Fibroblast of lung (primary cell): ENCODE results near the gene PIEZO2. TPM values are rescaled to one million over a fixed set of nuclear protein-coding genes. Genes with fewer than 3 reads are reported as not detected.

Experiments
- DNase-seq, 2 donors: peaks; one replicate each; pipeline versions ENCODE4 v3.0.0 to v3.0.0-alpha.2; 2010; ENCODE audit warnings: low read depth in 2 of 2
- H2AFZ ChIP-seq: 2 replicates; pipeline ENCODE4 v1.5.1; 2012; ENCODE audit warnings: low read length, control low read depth, inconsistent platforms
- H3K27ac ChIP-seq: 2 replicates; pipeline ENCODE4 v1.5.1; 2011; ENCODE audit warnings: low read length, control low read depth; ENCODE audit not compliant: insufficient read depth
- H3K27me3 ChIP-seq: 2 replicates; pipeline ENCODE4 v1.5.1; 2011; ENCODE audit warnings: mild to moderate bottlenecking, low read length; ENCODE audit not compliant: control insufficient read depth, insufficient read depth
- H3K36me3 ChIP-seq: 2 replicates; pipeline ENCODE4 v1.5.1; 2011; ENCODE audit warnings: low read length; ENCODE audit not compliant: control insufficient read depth, insufficient read depth
- H3K4me1 ChIP-seq: 2 replicates; pipeline ENCODE4 v1.5.1; 2011; ENCODE audit warnings: low read length; ENCODE audit not compliant: control insufficient read depth, insufficient read depth; ENCODE audit errors: extremely low read depth
- H3K4me2 ChIP-seq: 2 replicates; pipeline ENCODE4 v1.5.1; 2011; ENCODE audit warnings: low read length, control low read depth; ENCODE audit not compliant: insufficient read depth; ENCODE audit errors: extremely low read depth
- H3K4me3 ChIP-seq, 4 experiments: fragments of 200-600 bp in 1 of 4; sonication (generic) in 1 of 4; replicated peaks in 1 of 4; 2 replicates each; pipeline ENCODE4 v1.5.1; 2011 to 2016; ENCODE audit warnings: low read length in 4 of 4, low read depth in 3 of 4, mild to moderate bottlenecking in 3 of 4, control low read depth in 2 of 4, inconsistent platforms in 1 of 4, mixed read lengths in 1 of 4; ENCODE audit not compliant: insufficient read depth in 1 of 4; ENCODE audit errors: control extremely low read depth in 1 of 4
- H3K79me2 ChIP-seq: 2 replicates; pipeline ENCODE4 v1.5.1; 2012; ENCODE audit warnings: mild to moderate bottlenecking, low read length, inconsistent platforms; ENCODE audit not compliant: control insufficient read depth, insufficient read depth
- H3K9ac ChIP-seq: 2 replicates; pipeline ENCODE4 v1.5.1; 2011; ENCODE audit warnings: mild to moderate bottlenecking, low read length, control low read depth; ENCODE audit not compliant: insufficient read depth
- H3K9me3 ChIP-seq: 2 replicates; pipeline ENCODE4 v1.5.1; 2012; ENCODE audit warnings: low read depth, low read length; ENCODE audit not compliant: control insufficient read depth, insufficient read depth
- H4K20me1 ChIP-seq: 2 replicates; pipeline ENCODE4 v1.5.1; 2011; ENCODE audit warnings: low read length; ENCODE audit not compliant: control insufficient read depth, insufficient read depth; ENCODE audit errors: extremely low read depth
- CTCF ChIP-seq, 2 donors: IDR thresholded peaks in 1 of 2; conservative IDR thresholded peaks in 1 of 2; 1 replicate in 1 of 2; 2 replicates in 1 of 2; pipeline ENCODE4 v1.5.1; 2011 to 2012; ENCODE audit warnings: low read length in 2 of 2, control low read depth in 1 of 2, inconsistent platforms in 1 of 2, low read depth in 1 of 2, mild to moderate bottlenecking in 1 of 2
- EZH2 ChIP-seq: IDR thresholded peaks from 2 replicates; pipeline ENCODE4 v1.5.1; 2012; ENCODE audit warnings: low read length, control low read depth, mild to moderate bottlenecking; ENCODE audit errors: missing control alignments
- polyA plus RNA-seq, 2 donors: library from polyadenylated mRNA; depleted of rRNA in 1 of 2; stranded (reverse) in 1 of 2; unstranded in 1 of 2; fragments of >200 nt; gene quantifications; 2 replicates each; pipeline ENCODE4 v1.2.1, GENCODE V29; 2011 to 2012; ENCODE audit warnings: missing spikeins in 1 of 2
- total RNA-seq: library from RNA; depleted of rRNA; stranded (reverse); fragments of >200 nt; gene quantifications from 2 replicates; pipeline ENCODE4 v1.2.1, GENCODE V29; 2014

The PIEZO2 gene
- total and polyA plus RNA-seq, 2 donors (not counting 1 experiment from before 2014, with no cell fraction given) = 1.2 to 6.6 TPM

- H3K79me2 ChIP-seq = no peaks in the 10 kb centered on the region
These were observed 323.0 kb downstream of the PIEZO2 start for GRCh38 chr18:10826400-10826799.

GRCh38 chr18:10822456-10822855 lies 326.9 kb downstream of the PIEZO2 start:
- Histone ChIP-seq H2AFZ (no peak overlapping the region), H3K4me3 (no peak overlapping the region), H3K79me2 (no peaks in the 10 kb centered on the region), H3K9ac (no peak overlapping the region), H3K36me3 (no peaks in the 10 kb centered on the region), H3K9me3 (no peaks in the 10 kb centered on the region), H3K27me3 (no peaks in the 10 kb centered on the region), H3K4me1 (no peaks in the 10 kb centered on the region), H3K27ac (no peak overlapping the region), H3K4me2 (no peak overlapping the region), H4K20me1 (no peaks in the 10 kb centered on the region)
- peak in 1 of 2 donors; percentile 16 for DNase-seq
- TF ChIP-seq CTCF (conservative IDR thresholded peaks at IDR 0.05 in 1 of 2, IDR thresholded peaks at IDR 0.05 in 1 of 2; ENCODE audit: low read depth in 1 of 2, low read length in 2 of 2) = no peak
- TF ChIP-seq EZH2 = no peak

More at GRCh38 chr18:10826400-10826799, 323.0 kb downstream of the PIEZO2 start:
- Histone ChIP-seq H3K4me3 (no peak overlapping the region), H4K20me1 (no peaks in the 10 kb centered on the region), H3K9ac (no peak overlapping the region), H3K4me2 (no peak overlapping the region), H3K27ac (no peak overlapping the region), H3K4me1 (no peaks in the 10 kb centered on the region), H3K27me3 (no peaks in the 10 kb centered on the region), H3K36me3 (no peaks in the 10 kb centered on the region), H2AFZ (no peak overlapping the region), H3K9me3 (no peaks in the 10 kb centered on the region)
- DNase-seq = no peak
- TF ChIP-seq CTCF (conservative IDR thresholded peaks at IDR 0.05 in 1 of 2, IDR thresholded peaks at IDR 0.05 in 1 of 2; ENCODE audit: low read depth in 1 of 2, low read length in 2 of 2) (no peak), EZH2 (no peak)

GRCh38 chr18:10820681-10821080 lies 328.7 kb downstream of the PIEZO2 start:
- Histone ChIP-seq H2AFZ (no peak overlapping the region), H3K4me2 (no peak overlapping the region), H3K27me3 (no peaks in the 10 kb centered on the region), H3K9me3 (no peaks in the 10 kb centered on the region), H4K20me1 (no peaks in the 10 kb centered on the region), H3K27ac (no peak overlapping the region), H3K36me3 (no peaks in the 10 kb centered on the region), H3K4me1 (no peaks in the 10 kb centered on the region), H3K9ac (no peak overlapping the region), H3K79me2 (no peaks in the 10 kb centered on the region), H3K4me3 (no peak overlapping the region)
- no peak for DNase-seq
- no peak for TF ChIP-seq CTCF (conservative IDR thresholded peaks at IDR 0.05 in 1 of 2, IDR thresholded peaks at IDR 0.05 in 1 of 2; ENCODE audit: low read depth in 1 of 2, low read length in 2 of 2)
- TF ChIP-seq EZH2 = no peak
